ENCODE results near the gene PSMD11. TPM values are rescaled to one million over a fixed set of nuclear protein-coding genes. Genes with fewer than 3 reads are reported as not detected.
"Not testable (repeated sequence)": the region's sequence is repeated elsewhere in the genome, so short reads cannot be mapped to it uniquely, and the experiment has no call there.

The PSMD11 gene
- total RNA-seq, result 100 to 1,000 TPM; 100 to 104 TPM

DNA sequence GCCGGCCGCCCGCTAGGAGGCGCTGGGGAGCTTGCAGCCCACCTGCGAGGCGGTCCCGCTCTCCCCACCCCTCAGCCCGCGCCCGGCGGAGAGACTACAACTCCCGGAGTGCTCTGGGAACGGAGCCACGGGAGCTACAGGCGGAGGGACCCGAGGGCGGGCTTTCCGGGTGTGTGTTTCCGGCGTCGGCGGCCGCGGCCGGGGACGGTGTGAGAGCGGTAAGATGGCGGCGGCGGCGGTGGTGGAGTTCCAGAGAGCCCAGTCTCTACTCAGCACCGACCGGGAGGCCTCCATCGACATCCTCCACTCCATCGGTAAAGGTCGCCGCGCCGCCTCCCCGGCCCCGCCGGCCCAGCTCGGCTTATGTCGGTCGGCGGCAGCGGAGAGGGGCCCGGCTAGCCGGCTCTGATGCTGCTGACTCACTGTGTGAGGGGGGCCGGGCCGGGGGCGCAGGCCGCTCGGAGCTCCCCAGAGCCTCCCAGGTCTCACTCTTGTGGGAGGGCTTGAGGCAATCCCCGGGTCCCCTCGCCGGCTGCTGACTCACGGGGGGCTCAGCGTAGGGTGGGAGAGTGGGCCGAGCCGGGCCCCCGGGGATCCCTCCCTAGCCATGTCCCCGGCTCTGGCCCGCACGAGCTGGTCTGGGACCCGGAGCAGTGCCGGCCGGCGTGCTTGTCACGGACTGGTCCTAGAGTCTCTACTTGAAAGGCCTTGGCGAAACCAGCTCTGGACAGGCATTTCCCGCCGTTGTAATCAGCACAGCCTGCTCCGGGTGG is at the start of gene PSMD11:
Gene PSMD11, plus strand, starts transcription at position 210 of the 773 bp plus-strand sequence. Its CDS starts 14 bp downstream, at position 224.
- CTCF ChIA-PET, result interaction anchor here (0.6 to 7.0 kb wide), 59 partner anchors 8 to 468 kb away, joined by 3 to 102 read pairs (median 4); partner anchors contain the start of genes CDK5R1 and MYO1D
- POLR2A ChIA-PET, result interaction anchor here (0.6 to 1.5 kb wide), 8 partner anchors 17 to 79 kb away, joined by 3 to 5 read pairs (median 4); partner anchors contain the start of gene CDK5R1
- ATAC-seq, result peak; percentile 98
- Mint-ChIP-seq H3K27me3 (ENCODE audit: low read depth) (peaks cover 17% of the 10 kb centered on the region), H3K9me3 (ENCODE audit: insufficient read depth) (no peaks in the 10 kb centered on the region), H3K4me1 (ENCODE audit: low read depth) (peaks cover 38% of the 10 kb centered on the region), H3K27ac (peak within 1 kb of the TSS; percentile 77), H3K4me3 (peak within 1 kb of the TSS; percentile 82), H3K36me3 (ENCODE audit: low read depth) (peaks cover 27% of the 10 kb centered on the region)
- DNase-seq, result peak; percentile 99

DNA sequence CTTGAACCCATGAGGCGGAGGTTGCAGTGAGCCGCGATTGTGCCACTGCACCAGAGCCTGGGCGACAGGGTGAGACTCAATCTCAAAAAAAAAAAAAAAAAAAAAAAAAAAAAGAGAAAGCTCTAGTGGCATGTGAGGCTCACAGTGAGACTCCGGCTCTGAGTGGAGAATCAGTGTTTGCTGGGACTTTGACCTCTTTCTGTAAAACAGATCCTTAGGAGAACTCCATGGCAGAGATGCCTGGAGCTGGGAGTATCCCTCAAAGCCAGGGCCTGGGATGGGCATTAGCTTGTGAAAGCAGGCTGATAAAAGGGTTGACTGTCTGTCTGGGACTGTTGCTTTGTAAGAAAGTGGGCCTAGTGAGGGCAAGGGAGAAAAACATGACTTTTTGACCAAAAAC is 48.0 kb upstream of the PSMD11 start:
- peaks cover 8% of the 10 kb centered on the region for H3K4me1 Mint-ChIP-seq (ENCODE audit: low read depth)
- ATAC-seq (no peak), DNase-seq (no peak)
- no peaks in the 10 kb centered on the region for H3K9me3 Mint-ChIP-seq (ENCODE audit: insufficient read depth)
- POLR2A ChIA-PET, result interaction anchor here (0.6 to 1.1 kb wide), 2 partner anchors 18 to 48 kb away, joined by 4 to 5 read pairs; partner anchors contain the start of gene PSMD11
- no peak overlapping the region for H3K4me3 Mint-ChIP-seq
- H3K36me3 Mint-ChIP-seq (ENCODE audit: low read depth), result peaks cover 10% of the 10 kb centered on the region
- CTCF ChIA-PET, result interaction anchor here (1.1 kb wide), 1 partner anchor 47 kb away, joined by 5 read pairs; no protein-coding TSS in a partner anchor
- H3K27me3 Mint-ChIP-seq (ENCODE audit: low read depth), result no peaks in the 10 kb centered on the region
- no peak overlapping the region for H3K27ac Mint-ChIP-seq

DNA sequence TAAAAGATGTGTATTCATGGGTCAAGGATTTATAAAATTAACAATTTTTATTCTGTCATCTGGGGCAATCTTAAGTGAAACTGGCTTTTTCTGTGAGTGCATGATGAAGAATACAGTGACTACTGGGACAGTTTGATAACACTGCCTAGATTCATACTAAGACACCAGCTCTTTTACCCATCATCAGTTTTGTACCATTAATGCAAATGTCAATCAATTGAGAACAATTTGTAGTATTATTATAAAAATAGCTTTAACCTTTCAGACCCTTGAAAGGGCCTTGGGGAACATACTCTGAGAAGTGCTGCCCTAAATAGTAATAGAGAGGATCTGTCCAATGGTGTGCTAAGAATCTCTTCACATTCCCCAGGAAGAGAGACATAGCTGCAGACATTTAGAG is 45.4 kb upstream of the PSMD11 start:
- CTCF ChIA-PET, result interaction anchor here (0.7 to 2.1 kb wide), 4 partner anchors 28 to 478 kb away, joined by 3 to 7 read pairs (median 4); partner anchors contain the start of gene PSMD11
- POLR2A ChIA-PET, result interaction anchor here (0.9 kb wide), 1 partner anchor 49 kb away, joined by 4 read pairs; no protein-coding TSS in a partner anchor
- Mint-ChIP-seq H3K9me3 (ENCODE audit: insufficient read depth) (no peaks in the 10 kb centered on the region), H3K27me3 (ENCODE audit: low read depth) (no peaks in the 10 kb centered on the region), H3K36me3 (ENCODE audit: low read depth) (peaks cover 4% of the 10 kb centered on the region), H3K4me1 (ENCODE audit: low read depth) (peaks cover 8% of the 10 kb centered on the region), H3K4me3 (no peak overlapping the region), H3K27ac (no peak overlapping the region)
- DNase-seq, result no peak
- no peak for ATAC-seq

DNA sequence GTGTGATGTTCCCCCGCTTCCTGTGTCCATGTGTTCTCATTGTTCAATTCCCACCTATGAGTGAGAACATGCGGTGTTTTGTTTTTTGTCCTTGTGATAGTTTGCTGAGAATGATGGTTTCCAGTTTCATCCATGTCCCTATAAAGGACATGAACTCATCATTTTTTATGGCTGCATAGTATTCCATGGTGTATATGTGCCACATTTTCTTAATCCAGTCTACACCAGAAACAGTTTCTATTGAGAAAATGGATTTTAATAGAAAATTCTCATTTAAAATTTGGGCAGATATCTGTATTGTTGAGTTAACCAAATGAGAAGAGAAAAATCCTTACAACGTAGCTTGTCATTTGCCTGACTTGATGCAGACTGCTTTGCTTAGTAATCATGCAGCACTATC is 34.2 kb upstream of the PSMD11 start:
- CTCF ChIA-PET, result interaction anchor here (1.8 kb wide), 1 partner anchor 34 kb away, joined by 5 read pairs; the partner anchor contains the start of gene PSMD11

DNA sequence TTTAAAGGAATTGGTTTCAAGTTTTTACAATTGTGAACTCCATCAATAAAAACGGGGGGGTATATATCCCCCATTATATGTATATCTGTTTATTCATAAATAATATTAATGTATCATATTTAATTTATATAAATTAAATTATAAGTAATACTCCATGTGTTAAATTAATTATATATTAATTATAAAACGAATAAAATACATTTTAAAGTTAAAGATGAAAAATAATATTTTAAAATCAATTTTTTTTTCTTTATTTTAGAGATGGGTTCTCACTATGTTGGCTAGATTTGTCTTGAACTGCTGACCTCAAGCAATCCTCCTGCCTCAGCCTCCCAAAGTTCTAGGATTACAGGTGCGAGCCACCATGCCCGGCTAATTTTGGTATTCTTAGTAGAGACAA is 17.4 kb upstream of the PSMD11 start:
- no peak for ATAC-seq
- DNase-seq, result no peak
- Mint-ChIP-seq H3K9me3 (ENCODE audit: insufficient read depth) (peaks cover 9% of the 10 kb centered on the region), H3K36me3 (ENCODE audit: low read depth) (peaks cover 2% of the 10 kb centered on the region), H3K4me1 (ENCODE audit: low read depth) (no peaks in the 10 kb centered on the region), H3K4me3 (no peak overlapping the region), H3K27ac (no peak overlapping the region), H3K27me3 (ENCODE audit: low read depth) (peaks cover 2% of the 10 kb centered on the region)
- POLR2A ChIA-PET, result no interaction called here
- CTCF ChIA-PET, result no interaction called here

More for the DNA sequence above, 34.2 kb upstream of the PSMD11 start:
- H3K36me3 Mint-ChIP-seq (ENCODE audit: low read depth); DNase-seq; H3K27ac Mint-ChIP-seq; POLR2A ChIA-PET; H3K4me1 Mint-ChIP-seq (ENCODE audit: low read depth); H3K9me3 Mint-ChIP-seq (ENCODE audit: insufficient read depth); ATAC-seq; H3K4me3 Mint-ChIP-seq; H3K27me3 Mint-ChIP-seq (ENCODE audit: low read depth): not testable (repeated sequence)

DNA sequence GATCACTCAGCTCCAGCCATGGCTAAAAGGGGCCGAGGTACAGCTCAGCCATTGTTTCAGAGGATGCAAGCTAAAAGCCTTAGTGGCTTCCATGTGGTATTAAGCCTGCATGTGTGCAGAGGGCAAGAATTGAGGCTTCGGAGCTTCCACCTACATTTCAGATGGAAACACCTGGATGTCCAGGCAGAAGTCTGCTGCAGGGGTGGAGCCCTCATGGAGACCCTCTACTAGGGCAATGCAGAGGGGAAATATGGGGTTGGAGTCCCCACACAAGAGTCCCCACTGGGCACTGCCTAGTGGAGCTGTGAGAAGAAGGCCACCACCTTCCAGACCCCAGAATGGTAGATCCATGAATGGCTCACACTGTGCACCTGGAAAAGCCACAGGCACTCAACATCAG is 14.7 kb upstream of the PSMD11 start:
- Mint-ChIP-seq H3K4me1 (ENCODE audit: low read depth) (no peaks in the 10 kb centered on the region), H3K27me3 (ENCODE audit: low read depth) (no peaks in the 10 kb centered on the region), H3K9me3 (ENCODE audit: insufficient read depth) (peaks cover 9% of the 10 kb centered on the region), H3K27ac (no peak overlapping the region), H3K36me3 (ENCODE audit: low read depth) (peaks cover 2% of the 10 kb centered on the region), H3K4me3 (no peak overlapping the region)
- no peak for DNase-seq
- POLR2A ChIA-PET, result no interaction called here
- CTCF ChIA-PET, result no interaction called here
- ATAC-seq, result no peak

DNA sequence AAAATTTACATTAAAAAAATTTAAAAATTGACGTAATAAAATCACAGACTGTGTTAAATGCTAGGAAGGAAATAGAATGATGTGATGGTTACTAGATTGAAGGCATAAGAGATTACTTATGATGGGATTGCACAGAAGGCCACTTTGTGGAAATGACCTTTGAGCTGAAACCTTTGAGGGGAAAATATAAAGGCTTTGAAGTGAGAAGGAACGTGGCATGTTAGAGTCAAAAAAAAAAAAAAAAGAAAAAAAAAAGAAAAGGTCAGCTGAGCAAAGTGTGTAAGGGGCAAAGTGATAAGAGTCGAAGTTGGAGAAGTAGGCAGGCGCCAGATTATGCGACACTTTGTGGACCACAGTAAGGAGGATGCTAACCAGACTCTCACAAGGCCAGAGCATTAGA is 3.6 kb upstream of the PSMD11 start:
- CTCF ChIA-PET, result interaction anchor here (0.9 to 1.0 kb wide), 2 partner anchors 21 to 436 kb away, joined by 3 to 5 read pairs; no protein-coding TSS in a partner anchor
- no peak overlapping the region for H3K4me3 Mint-ChIP-seq
- ATAC-seq (no peak), DNase-seq (no peak)
- peaks cover 19% of the 10 kb centered on the region for H3K4me1 Mint-ChIP-seq (ENCODE audit: low read depth)
- peaks cover 4% of the 10 kb centered on the region for H3K36me3 Mint-ChIP-seq (ENCODE audit: low read depth)
- H3K9me3 Mint-ChIP-seq (ENCODE audit: insufficient read depth), result no peaks in the 10 kb centered on the region
- POLR2A ChIA-PET, result interaction anchor here (0.6 kb wide), 1 partner anchor 29 kb away, joined by 5 read pairs; no protein-coding TSS in a partner anchor
- H3K27ac Mint-ChIP-seq, result no peak overlapping the region
- H3K27me3 Mint-ChIP-seq (ENCODE audit: low read depth), result peaks cover 24% of the 10 kb centered on the region

DNA sequence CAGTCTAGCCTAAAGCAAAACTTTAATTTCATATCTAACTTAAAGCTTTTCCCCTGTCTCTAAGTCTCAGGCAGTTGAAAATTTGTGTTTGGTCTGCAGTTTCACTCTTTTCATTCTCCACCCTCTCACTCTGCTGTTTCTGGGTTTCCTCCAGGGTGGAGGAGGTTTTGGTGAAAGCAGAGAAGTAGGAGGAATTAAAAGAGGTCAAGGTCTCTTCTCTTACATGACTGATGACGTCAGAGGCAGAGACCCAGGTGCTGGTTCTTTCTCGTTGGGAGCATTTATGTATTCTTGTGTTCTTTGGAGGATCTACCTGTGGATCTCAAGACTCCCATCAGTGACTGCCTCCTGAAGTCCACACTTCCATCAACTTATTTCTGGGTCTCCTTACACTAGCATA is 2.4 kb upstream of the PSMD11 start:
- Mint-ChIP-seq H3K36me3 (ENCODE audit: low read depth) (peaks cover 7% of the 10 kb centered on the region), H3K27me3 (ENCODE audit: low read depth) (peaks cover 20% of the 10 kb centered on the region), H3K27ac (no peak overlapping the region), H3K4me1 (ENCODE audit: low read depth) (peaks cover 31% of the 10 kb centered on the region), H3K4me3 (no peak overlapping the region), H3K9me3 (ENCODE audit: insufficient read depth) (no peaks in the 10 kb centered on the region)
- ChIA-PET POLR2A (no interaction called here), CTCF (interaction anchor here (1.0 to 1.3 kb wide), 4 partner anchors 9 to 435 kb away, joined by 3 to 4 read pairs (median 3); no protein-coding TSS in a partner anchor)
- DNase-seq, result no peak
- ATAC-seq, result no peak

DNA sequence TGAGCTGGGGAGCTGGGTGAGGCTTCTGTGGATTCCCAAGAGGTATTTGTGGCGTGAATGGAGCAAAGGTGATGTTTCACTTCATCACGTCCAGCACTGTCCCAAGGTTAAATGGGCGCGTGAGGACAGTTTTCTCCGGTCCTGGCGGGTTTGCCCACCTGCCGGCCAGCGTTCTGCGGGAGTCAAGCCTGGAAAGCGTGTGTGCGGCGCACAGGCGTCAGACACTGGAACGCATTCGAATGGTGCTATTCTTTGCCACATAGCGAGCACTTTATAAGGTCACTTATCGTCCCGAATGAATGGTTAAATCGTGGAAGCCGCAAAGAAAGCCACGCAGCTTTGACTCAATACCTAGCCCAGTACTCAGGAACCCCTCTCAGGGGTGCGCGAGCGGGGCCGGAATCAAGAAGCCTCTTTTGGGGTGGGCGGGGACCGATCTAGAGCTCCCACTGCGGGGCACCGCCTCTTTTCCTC is 446 bp upstream of the PSMD11 start:
- ATAC-seq, result no peak
- Mint-ChIP-seq H3K9me3 (ENCODE audit: insufficient read depth) (no peaks in the 10 kb centered on the region), H3K4me3 (peak overlapping the region; percentile 82), H3K4me1 (ENCODE audit: low read depth) (peaks cover 38% of the 10 kb centered on the region), H3K27ac (no peak overlapping the region), H3K36me3 (ENCODE audit: low read depth) (peaks cover 21% of the 10 kb centered on the region), H3K27me3 (ENCODE audit: low read depth) (peaks cover 17% of the 10 kb centered on the region)
- ChIA-PET CTCF (interaction anchor here (0.6 to 7.0 kb wide), 59 partner anchors 8 to 468 kb away, joined by 3 to 102 read pairs (median 4); partner anchors contain the start of genes CDK5R1 and MYO1D), POLR2A (interaction anchor here (0.5 to 1.5 kb wide), 5 partner anchors 48 to 473 kb away, joined by 3 to 5 read pairs (median 3); no protein-coding TSS in a partner anchor)
- DNase-seq, result no peak

DNA sequence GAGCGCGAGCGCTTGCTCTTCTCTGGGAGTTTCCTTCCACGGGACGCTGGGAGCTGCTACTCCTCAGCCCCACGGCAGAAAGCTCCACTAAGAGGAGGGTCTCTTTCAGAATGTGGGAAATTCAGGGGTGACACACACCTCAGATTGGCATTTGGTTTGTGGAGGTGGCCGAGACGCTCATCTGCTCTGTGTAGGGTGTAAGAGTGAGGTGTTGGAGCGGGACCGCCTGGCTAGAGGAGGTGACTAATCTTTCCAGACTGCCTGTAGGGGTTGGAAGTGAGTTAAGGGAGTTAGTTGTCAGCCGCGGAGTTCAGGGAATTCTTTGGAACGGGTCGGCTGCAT is 735 bp downstream of the PSMD11 start:
- H3K9me3 Mint-ChIP-seq (ENCODE audit: insufficient read depth), result no peaks in the 10 kb centered on the region
- ChIA-PET POLR2A (interaction anchor here (0.6 to 1.5 kb wide), 6 partner anchors 16 to 61 kb away, joined by 3 to 4 read pairs (median 4); partner anchors contain the start of gene CDK5R1), CTCF (interaction anchor here (0.9 to 7.0 kb wide), 13 partner anchors 13 to 432 kb away, joined by 3 to 102 read pairs (median 5); partner anchors contain the start of gene MYO1D)
- peaks cover 32% of the 10 kb centered on the region for H3K36me3 Mint-ChIP-seq (ENCODE audit: low read depth)
- peak overlapping the region; percentile 82 for H3K4me3 Mint-ChIP-seq
- peaks cover 17% of the 10 kb centered on the region for H3K27me3 Mint-ChIP-seq (ENCODE audit: low read depth)
- ATAC-seq (peak; percentile 11), DNase-seq (peak; percentile 37)
- peaks cover 40% of the 10 kb centered on the region for H3K4me1 Mint-ChIP-seq (ENCODE audit: low read depth)
- H3K27ac Mint-ChIP-seq, result peak overlapping the region; percentile 73

DNA sequence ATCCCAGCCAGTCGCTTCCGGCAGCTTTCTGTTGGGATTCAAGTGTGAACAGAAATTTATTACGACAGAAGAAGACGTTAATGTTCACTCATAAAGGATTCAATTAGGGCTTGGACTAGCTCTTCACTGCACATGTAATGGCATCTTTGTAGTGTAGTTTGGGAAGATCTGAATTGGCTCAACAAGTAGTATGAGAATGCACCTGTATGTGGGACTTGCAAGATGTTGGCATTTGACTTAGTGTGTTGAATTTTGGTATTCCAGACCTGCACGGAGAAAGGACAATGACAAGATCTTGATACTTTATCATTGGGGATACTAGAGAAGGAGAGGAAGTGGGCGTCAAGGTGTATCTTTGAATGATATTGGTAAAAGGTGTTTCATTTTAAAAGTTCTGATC is 1.2 kb downstream of the PSMD11 start:
- ChIA-PET CTCF (interaction anchor here (1.4 to 7.0 kb wide), 3 partner anchors 17 to 214 kb away, joined by 3 to 102 read pairs (median 13); no protein-coding TSS in a partner anchor), POLR2A (interaction anchor here (0.6 to 1.5 kb wide), 5 partner anchors 16 to 79 kb away, joined by 3 to 4 read pairs (median 4); partner anchors contain the start of gene CDK5R1)
- Mint-ChIP-seq H3K4me1 (ENCODE audit: low read depth) (peaks cover 40% of the 10 kb centered on the region), H3K27ac (peak overlapping the region; percentile 73), H3K36me3 (ENCODE audit: low read depth) (peaks cover 34% of the 10 kb centered on the region), H3K9me3 (ENCODE audit: insufficient read depth) (no peaks in the 10 kb centered on the region), H3K4me3 (peak overlapping the region; percentile 82), H3K27me3 (ENCODE audit: low read depth) (peaks cover 17% of the 10 kb centered on the region)
- DNase-seq (no peak), ATAC-seq (no peak)
